LoVo (cell line): ENCODE results near the gene TRIM64.
"Not testable (repeated sequence)": the region's sequence is repeated elsewhere in the genome, so short reads cannot be mapped to it uniquely, and the experiment has no call there.

ENCODE experiments used
- DNase-seq: peaks from one replicate; pipeline ENCODE4 v3.0.0-alpha.2; 2016; ENCODE audit warnings: low spot score

TRIM64 gene, protein sequence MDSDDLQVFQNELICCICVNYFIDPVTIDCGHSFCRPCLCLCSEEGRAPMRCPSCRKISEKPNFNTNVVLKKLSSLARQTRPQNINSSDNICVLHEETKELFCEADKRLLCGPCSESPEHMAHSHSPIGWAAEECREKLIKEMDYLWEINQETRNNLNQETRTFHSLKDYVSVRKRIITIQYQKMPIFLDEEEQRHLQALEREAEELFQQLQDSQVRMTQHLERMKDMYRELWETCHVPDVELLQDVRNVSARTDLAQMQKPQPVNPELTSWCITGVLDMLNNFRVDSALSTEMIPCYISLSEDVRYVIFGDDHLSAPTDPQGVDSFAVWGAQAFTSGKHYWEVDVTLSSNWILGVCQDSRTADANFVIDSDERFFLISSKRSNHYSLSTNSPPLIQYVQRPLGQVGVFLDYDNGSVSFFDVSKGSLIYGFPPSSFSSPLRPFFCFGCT

DNA sequence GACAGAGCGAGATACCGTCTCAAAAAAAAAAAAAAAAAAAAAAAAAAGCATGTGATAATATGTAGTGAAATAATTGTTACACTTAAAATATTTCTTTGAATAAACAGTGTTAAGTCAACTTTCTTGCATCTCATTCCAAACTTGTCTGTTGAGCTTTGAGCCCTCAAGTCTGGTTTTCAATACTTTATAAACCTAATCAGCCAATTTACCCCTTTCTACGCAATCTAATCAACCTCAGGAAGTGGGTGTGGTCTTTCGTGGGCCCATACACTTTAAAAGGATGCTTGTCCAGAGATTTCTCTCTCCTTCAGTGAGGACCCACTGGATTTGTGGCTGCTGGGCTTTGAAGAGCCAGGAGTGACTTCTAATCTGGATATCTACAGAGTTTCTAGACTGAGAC, at the start of gene TRIM64:
Gene TRIM64 (plus strand): TSS at position 301 of the 400 bp plus-strand sequence. CDS start 2,467 bp downstream, outside the sequence.
- not testable (repeated sequence) for DNase-seq

DNA sequence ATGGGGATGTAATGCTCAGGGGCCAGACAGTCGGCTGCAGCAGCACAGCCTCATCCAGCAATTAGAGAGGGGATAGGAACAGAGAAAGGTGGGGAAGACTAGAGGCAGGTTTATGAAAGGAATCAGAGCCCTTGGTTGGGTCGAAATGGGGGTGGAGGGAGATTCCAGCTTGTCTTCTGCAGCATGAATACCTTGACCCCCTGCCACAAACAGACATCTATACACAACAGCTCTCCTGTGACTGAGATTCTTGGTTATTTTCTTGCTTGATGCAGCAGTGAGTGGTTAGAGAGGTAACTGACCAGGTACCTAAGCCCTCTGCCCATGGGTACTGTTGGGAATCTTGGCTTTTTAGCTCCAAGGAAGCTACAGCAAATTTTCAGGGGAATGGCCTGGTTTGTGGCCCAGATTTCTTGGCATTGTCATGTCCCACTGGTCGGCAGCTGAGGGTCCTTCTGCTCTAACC, 43.6 kb upstream of the TRIM64 start, which contains the start of gene TRIM49D1:
Gene TRIM49D1 (minus strand): TSS at position 51 of the 466 bp plus-strand sequence. CDS start 4,535 bp downstream, outside the sequence.
- no peak for DNase-seq

DNA sequence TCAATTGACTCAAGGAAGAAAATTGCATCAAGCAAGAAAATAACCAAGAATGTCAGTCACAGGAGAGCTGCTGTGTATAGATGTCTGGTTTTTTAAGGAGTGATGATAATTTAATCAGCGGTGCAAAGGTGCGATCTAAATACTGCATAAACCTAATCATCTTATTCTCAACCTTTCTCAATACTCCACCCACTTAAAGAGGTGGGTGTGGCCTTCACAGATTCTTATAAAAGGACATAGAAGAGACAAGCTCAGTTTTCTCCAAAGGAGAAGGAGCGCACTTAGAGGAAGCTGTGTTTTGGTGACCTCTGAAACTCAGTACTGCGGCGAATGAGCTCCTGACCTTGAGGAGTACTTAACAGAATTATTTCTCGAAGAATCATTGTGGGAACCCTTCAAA, 42.1 kb upstream of the TRIM64 start, which contains the start of gene TRIM49D2:
Gene TRIM49D2 (plus strand): TSS at position 301 of the 400 bp plus-strand sequence. CDS start 2,698 bp downstream, outside the sequence.
- not testable (repeated sequence) for DNase-seq

DNA sequence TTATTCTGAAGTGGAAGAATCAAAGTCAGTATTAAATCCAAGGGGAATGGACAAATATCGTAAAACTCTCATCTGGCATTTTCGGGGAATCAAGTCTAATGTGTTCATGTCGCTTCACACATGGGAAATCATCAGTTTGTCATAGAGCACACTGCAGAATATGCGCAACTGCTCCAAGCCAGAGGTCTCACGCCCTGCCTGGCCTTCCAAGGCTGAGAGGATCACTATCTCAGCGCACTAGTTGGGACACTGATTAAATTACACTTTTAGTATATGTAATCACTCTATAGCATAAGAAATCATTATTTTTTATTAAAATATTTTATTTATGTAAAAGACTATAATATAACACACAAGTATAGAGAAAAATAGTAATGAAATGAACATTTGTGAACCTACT, 5.0 kb upstream of the TRIM64 start:
- DNase-seq: not testable (repeated sequence)
